Measurements from ENCODE around the gene LIG3.

GRCh38 chr17:35030780-35031179, 50.5 kb downstream of the LIG3 start:
- no peak for TF ChIP-seq CTCF (IDR thresholded peaks at IDR 0.05)
- no peak for TF ChIP-seq POLR2A (IDR thresholded peaks at IDR 0.05)
